Common myeloid progenitor, CD34-positive (primary cell): Measurements from ENCODE around the gene BCHE.

Experiments
- CTCF ChIA-PET: fragments of 350-600 bp; sonication (Branson Sonifier 250); formaldehyde crosslinking; loops from one replicate; lab custom pipeline; 2021; ENCODE audit warnings: antibody characterized with exemption; lab: Charles Lee
- POLR2A ChIA-PET: fragments of 350-600 bp; sonication (Branson Sonifier 250); formaldehyde crosslinking; loops from one replicate; lab custom pipeline; 2021; ENCODE audit warnings: antibody characterized with exemption; lab: Charles Lee
- DNase-seq, 3 donors: peaks; one replicate each; pipeline versions ENCODE4 v3.0.0 to v3.0.0-alpha.2; 2013
- H3K27ac ChIP-seq, 2 experiments: 1 replicate in 1 of 2; 2 replicates in 1 of 2; pipeline ENCODE4 v1.7.0; 2013; ENCODE audit warnings: inconsistent platforms in 2 of 2, low read length in 2 of 2, mild to moderate bottlenecking in 2 of 2, low read depth in 1 of 2, moderate library complexity in 1 of 2; ENCODE audit not compliant: severe bottlenecking in 2 of 2, insufficient read depth in 1 of 2, poor library complexity in 1 of 2
- H3K27me3 ChIP-seq, 5 experiments: replicated peaks in 2 of 5; 1 replicate in 3 of 5; 2 replicates in 2 of 5; pipeline versions ENCODE4 v1.6.1 to v1.7.0; 2013; ENCODE audit warnings: low read length in 4 of 5, mild to moderate bottlenecking in 2 of 5, moderate library complexity in 2 of 5, inconsistent platforms in 1 of 5; ENCODE audit not compliant: insufficient read depth in 5 of 5, control insufficient read depth in 4 of 5
- H3K36me3 ChIP-seq, 4 experiments: 1 replicate in 2 of 4; 2 replicates in 2 of 4; pipeline versions ENCODE4 v1.6.1 to v1.7.0; 2013; ENCODE audit warnings: low read length in 3 of 4, control low read depth in 1 of 4, mild to moderate bottlenecking in 1 of 4; ENCODE audit not compliant: control insufficient read depth in 4 of 4, insufficient read depth in 4 of 4
- H3K4me1 ChIP-seq, 4 experiments: 1 replicate in 3 of 4; 2 replicates in 1 of 4; pipeline versions ENCODE4 v1.6.1 to v1.7.1; 2013; ENCODE audit warnings: low read length in 3 of 4, mild to moderate bottlenecking in 3 of 4, control low read depth in 1 of 4, inconsistent platforms in 1 of 4, moderate library complexity in 1 of 4; ENCODE audit not compliant: control insufficient read depth in 4 of 4, insufficient read depth in 4 of 4; ENCODE audit errors: control extremely low read depth in 1 of 4
- H3K4me3 ChIP-seq, 7 experiments: 1 replicate in 4 of 7; 2 replicates in 3 of 7; pipeline versions ENCODE4 v1.5.1 to v1.7.0; 2013; ENCODE audit warnings: mild to moderate bottlenecking in 7 of 7, low read length in 6 of 7, moderate library complexity in 6 of 7, inconsistent platforms in 2 of 7, low read depth in 2 of 7, control low read depth in 1 of 7; ENCODE audit not compliant: insufficient read depth in 4 of 7, control insufficient read depth in 1 of 7; ENCODE audit errors: extremely low read depth in 1 of 7
- H3K9me3 ChIP-seq, 5 experiments: 1 replicate in 4 of 5; 2 replicates in 1 of 5; pipeline versions ENCODE4 v1.6.1 to v1.7.1; 2013; ENCODE audit warnings: low read length in 4 of 5, mild to moderate bottlenecking in 2 of 5, inconsistent platforms in 1 of 5, low read depth in 1 of 5, moderate library complexity in 1 of 5; ENCODE audit not compliant: control insufficient read depth in 4 of 5, insufficient read depth in 2 of 5; ENCODE audit errors: control extremely low read depth in 1 of 5
- WGBS: methylation state at CpG from one replicate; pipeline ENCODE4 v1.1.5; 2013; ENCODE audit not compliant: insufficient coverage; 5-methylcytosine and 5-hydroxymethylcytosine counted together

The BCHE gene

GRCh38 chr3:165803471-165803870, 33.8 kb downstream of the BCHE start:
- Histone ChIP-seq H3K9me3 (no peaks in the 10 kb centered on the region), H3K36me3 (no peaks in the 10 kb centered on the region), H3K4me3 (no peak overlapping the region), H3K27me3 (no peaks in the 10 kb centered on the region), H3K27ac (no peak overlapping the region), H3K4me1 (no peaks in the 10 kb centered on the region)
- no peak for DNase-seq
- ChIA-PET POLR2A (no interaction called here), CTCF (no interaction called here)
- no CpG with 5 or more reads among the region's 1 CpG for WGBS

GRCh38 chr3:165800970-165801369, 36.3 kb downstream of the BCHE start:
- Histone ChIP-seq H3K27me3 (no peaks in the 10 kb centered on the region), H3K4me3 (no peak overlapping the region), H3K4me1 (no peaks in the 10 kb centered on the region), H3K27ac (no peak overlapping the region), H3K36me3 (no peaks in the 10 kb centered on the region), H3K9me3 (no peaks in the 10 kb centered on the region)
- no CpG with 5 or more reads among the region's 3 CpGs for WGBS
- CTCF ChIA-PET: no interaction called here
- no peak for DNase-seq
- POLR2A ChIA-PET: no interaction called here

GRCh38 chr3:165799026-165799425, 38.2 kb downstream of the BCHE start:
- CTCF ChIA-PET: no interaction called here

GRCh38 chr3:165797551-165797950, 39.7 kb downstream of the BCHE start:
- ChIA-PET POLR2A (no interaction called here), CTCF (no interaction called here)
- Histone ChIP-seq H3K4me3 (no peak overlapping the region), H3K9me3 (no peaks in the 10 kb centered on the region), H3K4me1 (no peaks in the 10 kb centered on the region), H3K27me3 (no peaks in the 10 kb centered on the region), H3K36me3 (no peaks in the 10 kb centered on the region), H3K27ac (no peak overlapping the region)
- no CpG with 5 or more reads among the region's 2 CpGs for WGBS
- DNase-seq: no peak

More at GRCh38 chr3:165799026-165799425, 38.2 kb downstream of the BCHE start:
- POLR2A ChIA-PET: no interaction called here
- H3K36me3 ChIP-seq: no peaks in the 10 kb centered on the region
- H3K4me1 ChIP-seq: no peaks in the 10 kb centered on the region
- no peaks in the 10 kb centered on the region for H3K9me3 ChIP-seq
- H3K27me3 ChIP-seq: no peaks in the 10 kb centered on the region
- no CpG with 5 or more reads among the region's 1 CpG for WGBS
- H3K4me3 ChIP-seq: no peak overlapping the region
- no peak overlapping the region for H3K27ac ChIP-seq
- DNase-seq: no peak

- H3K27ac ChIP-seq: no peak overlapping the region
- WGBS: 100% methylated on average over 1 of the region's 2 CpGs
- H3K4me1 ChIP-seq: no peaks in the 10 kb centered on the region
- H3K9me3 ChIP-seq: no peaks in the 10 kb centered on the region
- ChIA-PET POLR2A (no interaction called here), CTCF (no interaction called here)
- no peaks in the 10 kb centered on the region for H3K27me3 ChIP-seq
- no peak for DNase-seq
- no peaks in the 10 kb centered on the region for H3K36me3 ChIP-seq
- no peak overlapping the region for H3K4me3 ChIP-seq
Observed at GRCh38 chr3:165796701-165797100, 40.5 kb downstream of the BCHE start.

GRCh38 chr3:165788531-165788930, 48.7 kb downstream of the BCHE start:
- Histone ChIP-seq H3K27me3 (no peaks in the 10 kb centered on the region), H3K9me3 (no peaks in the 10 kb centered on the region), H3K4me1 (no peaks in the 10 kb centered on the region), H3K4me3 (no peak overlapping the region), H3K27ac (no peak overlapping the region), H3K36me3 (no peaks in the 10 kb centered on the region)
- POLR2A ChIA-PET: no interaction called here
- 85% methylated on average over 4 of the region's 4 CpGs for WGBS
- CTCF ChIA-PET: no interaction called here
- no peak for DNase-seq

- Histone ChIP-seq H3K27ac (no peak overlapping the region), H3K36me3 (no peaks in the 10 kb centered on the region), H3K9me3 (no peaks in the 10 kb centered on the region), H3K4me3 (no peak overlapping the region), H3K27me3 (no peaks in the 10 kb centered on the region), H3K4me1 (no peaks in the 10 kb centered on the region)
- no peak for DNase-seq
- ChIA-PET POLR2A (no interaction called here), CTCF (no interaction called here)
- WGBS: no CpG with 5 or more reads among the region's 4 CpGs
Observed at GRCh38 chr3:165786013-165786412, 51.2 kb downstream of the BCHE start.
